Effector CD8-positive, alpha-beta T cell (primary cell): ENCODE measurements around the gene AKR1C8.

Source experiments
- DNase-seq: peaks from one replicate; lab custom pipeline; 2025; lab: John Stamatoyannopoulos, UW

AKR1C8 gene

DNA sequence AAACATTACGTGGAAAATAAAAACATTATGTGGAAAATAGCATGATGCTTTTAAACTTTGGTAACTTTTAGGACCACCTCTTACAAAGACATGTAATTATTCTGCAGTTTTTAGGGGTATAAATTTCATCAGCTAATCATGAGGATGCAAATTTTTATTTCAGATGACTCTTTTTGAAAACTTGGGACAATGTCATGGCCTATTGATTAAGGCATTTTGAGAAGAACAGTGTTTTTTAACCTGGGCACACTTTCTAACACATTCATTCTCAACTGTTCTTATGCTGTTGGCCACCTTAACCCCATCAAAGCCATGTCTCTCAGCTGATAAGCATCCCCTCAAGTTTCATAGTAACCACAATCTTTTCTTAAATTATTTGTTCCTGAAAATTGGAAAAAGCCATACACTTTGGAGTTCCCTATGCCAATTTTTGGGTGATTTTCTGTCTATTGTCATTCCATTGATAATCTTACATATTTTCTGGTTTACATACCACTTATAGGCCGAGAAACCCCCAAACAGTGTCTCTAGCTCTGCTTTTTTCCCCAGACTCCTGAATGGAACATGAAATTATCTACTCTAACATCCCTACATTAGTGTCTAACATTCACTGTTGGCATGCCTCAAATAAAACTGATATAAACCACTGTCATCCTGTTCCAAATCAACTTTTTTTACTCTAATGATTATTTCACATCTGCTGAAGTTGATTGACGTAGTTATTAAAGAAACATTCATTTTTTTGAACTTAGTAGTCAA, 76.1 kb downstream of the AKR1C8 start:
- no peak for DNase-seq

GRCh38 chr10:5107860-5108526, 77.0 kb downstream of the AKR1C8 start:
- DNase-seq: no peak

- DNase-seq: no peak
Measured at GRCh38 chr10:5106553-5106952, 78.4 kb downstream of the AKR1C8 start.

DNA sequence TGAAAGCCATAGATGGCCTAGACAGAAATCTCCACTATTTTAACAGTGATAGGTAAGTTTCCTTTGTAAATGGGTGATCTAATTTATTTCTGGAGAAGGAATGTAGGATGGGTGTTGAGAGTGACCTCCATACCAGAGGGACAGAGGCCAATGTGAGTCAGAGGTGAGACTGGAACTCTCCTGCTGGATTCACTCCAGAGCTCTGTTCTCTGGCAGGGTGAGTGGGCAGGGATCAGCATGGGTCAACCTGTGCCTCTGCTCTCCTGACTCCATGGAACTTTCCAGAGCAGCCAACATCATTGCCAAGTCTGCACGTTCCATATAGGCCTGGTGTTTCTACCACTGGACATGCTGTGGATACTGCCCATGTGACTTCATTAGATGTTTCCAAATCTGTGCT, 79.3 kb downstream of the AKR1C8 start:
- DNase-seq: no peak
